Measurements from ENCODE around the gene INO80B.
"Not testable (repeated sequence)": the region's sequence is repeated elsewhere in the genome, so short reads cannot be mapped to it uniquely, and the experiment has no call there.

INO80B gene

DNA sequence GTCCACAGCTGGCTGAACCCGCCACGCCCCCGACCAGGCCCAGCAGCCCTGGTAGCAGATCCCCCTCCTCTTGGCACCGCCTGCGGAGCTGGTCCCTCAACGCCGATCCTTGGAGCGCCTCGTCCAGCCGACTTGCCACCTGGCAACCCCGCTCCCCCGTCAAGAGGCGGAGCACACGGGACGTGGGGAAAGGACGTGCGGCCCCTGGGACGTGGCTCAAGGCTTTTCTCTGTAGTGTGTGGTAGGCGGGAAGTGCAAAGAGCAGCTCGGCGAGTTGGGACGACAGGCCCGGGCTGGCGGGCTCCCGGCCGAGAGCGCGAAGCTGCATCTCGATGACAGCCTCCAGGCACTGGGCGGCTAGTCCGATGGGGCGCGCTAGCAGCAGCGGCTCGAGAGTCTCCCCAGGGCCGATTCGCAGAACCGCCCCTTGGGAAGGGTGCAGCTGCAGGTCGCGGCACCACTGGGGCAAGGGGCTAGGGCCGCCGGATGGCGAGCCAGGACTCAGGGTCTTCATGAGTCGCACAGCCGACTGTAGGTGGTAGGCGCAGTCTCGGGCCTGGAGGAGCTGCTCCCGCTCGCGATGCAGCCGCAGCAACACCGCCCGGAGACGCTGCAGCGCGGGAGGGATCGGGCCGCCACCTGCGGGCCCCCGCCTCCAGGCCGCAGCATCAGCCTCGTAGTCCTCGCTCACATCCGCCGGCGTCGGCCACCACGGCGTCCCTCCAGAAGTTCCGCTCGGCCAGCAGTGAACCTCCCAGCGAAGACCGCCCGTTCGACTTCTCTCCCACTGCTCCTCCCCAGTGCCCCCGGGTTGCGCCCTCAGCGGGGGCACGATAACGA lies 27.3 kb downstream of the INO80B start:
- POLR2A ChIA-PET, result interaction anchor here (0.8 to 3.1 kb wide), 17 partner anchors 9 to 107 kb away, joined by 3 to 10 read pairs (median 5); partner anchors contain the start of genes AUP1, HTRA2, INO80B and LBX2
- DNase-seq (ENCODE audit: low read depth, low spot score), result no peak

DNA sequence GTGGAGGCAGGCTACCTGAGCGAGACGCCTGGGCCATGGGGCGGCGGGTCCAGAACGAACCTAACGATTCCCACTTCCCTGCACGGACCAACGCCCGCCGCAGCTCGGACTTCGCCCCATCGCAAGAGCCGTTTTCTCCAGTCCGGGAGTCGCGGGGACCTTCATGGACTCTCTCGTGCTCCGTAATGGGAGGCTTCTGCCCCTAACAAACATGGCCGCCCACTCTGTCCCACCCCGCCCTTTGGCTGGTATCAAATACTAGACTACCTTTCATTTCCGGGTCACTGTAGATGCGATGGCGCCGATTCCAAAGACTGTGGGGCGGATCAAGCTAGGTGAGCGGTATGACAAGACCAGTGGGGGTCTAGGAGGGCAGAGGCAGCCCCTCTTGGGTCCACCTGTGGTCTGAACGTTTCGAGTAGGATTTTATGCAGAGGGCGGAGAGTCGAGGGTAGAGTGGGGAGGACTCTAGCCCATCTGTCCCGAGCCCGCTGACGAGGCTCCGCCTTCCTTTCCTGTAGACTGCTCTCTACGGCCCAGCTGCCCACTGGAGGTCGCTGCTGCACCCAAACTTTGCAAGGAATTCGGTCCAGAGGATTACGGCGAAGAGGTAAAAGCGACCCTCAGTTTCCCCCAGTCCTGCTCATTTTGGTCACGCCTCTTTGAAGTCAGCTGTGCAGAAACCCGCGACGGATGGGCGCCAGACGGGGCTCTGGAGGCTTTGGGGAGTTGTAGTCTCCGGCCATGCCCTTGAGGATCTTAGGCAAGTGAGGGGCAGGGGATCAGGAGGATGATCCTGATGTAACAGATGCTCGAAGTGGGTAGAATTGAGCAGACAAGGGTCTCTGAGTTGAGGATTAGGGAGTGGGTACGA lies 28.2 kb downstream of the INO80B start, which contains the start of the genes CCDC142 and TTC31:
CCDC142 (minus strand) TSS at position 198 of the 874 bp plus-strand sequence; CDS start at position 37, 161 bp downstream.
TTC31 (plus strand) TSS at position 281 of the 874 bp plus-strand sequence; CDS start at position 296, 15 bp downstream.
- TF ChIP-seq, protein P1, sequence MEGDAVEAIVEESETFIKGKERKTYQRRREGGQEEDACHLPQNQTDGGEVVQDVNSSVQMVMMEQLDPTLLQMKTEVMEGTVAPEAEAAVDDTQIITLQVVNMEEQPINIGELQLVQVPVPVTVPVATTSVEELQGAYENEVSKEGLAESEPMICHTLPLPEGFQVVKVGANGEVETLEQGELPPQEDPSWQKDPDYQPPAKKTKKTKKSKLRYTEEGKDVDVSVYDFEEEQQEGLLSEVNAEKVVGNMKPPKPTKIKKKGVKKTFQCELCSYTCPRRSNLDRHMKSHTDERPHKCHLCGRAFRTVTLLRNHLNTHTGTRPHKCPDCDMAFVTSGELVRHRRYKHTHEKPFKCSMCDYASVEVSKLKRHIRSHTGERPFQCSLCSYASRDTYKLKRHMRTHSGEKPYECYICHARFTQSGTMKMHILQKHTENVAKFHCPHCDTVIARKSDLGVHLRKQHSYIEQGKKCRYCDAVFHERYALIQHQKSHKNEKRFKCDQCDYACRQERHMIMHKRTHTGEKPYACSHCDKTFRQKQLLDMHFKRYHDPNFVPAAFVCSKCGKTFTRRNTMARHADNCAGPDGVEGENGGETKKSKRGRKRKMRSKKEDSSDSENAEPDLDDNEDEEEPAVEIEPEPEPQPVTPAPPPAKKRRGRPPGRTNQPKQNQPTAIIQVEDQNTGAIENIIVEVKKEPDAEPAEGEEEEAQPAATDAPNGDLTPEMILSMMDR (IDR thresholded peaks at IDR 0.05; ENCODE audit: insufficient read depth, low read length, missing control alignments), result peak; percentile 88
- ChIA-PET POLR2A (interaction anchor here (0.8 to 3.1 kb wide), 15 partner anchors 10 to 106 kb away, joined by 3 to 10 read pairs (median 5); partner anchors contain the start of genes AUP1, HTRA2, INO80B and LBX2), CTCF (interaction anchor here (0.6 to 15.3 kb wide), 23 partner anchors 10 to 155 kb away, joined by 3 to 401 read pairs (median 9); partner anchors contain the start of genes AUP1, HTRA2, INO80B and LBX2)
- H3K4me3 ChIP-seq (ENCODE audit: low read depth, low read length), result peak within 1 kb of the TSS; percentile 99
- peak; percentile 58 for DNase-seq (ENCODE audit: low read depth, low spot score)

More for the DNA sequence above, 27.3 kb downstream of the INO80B start:
- TF ChIP-seq, protein P1 (IDR thresholded peaks at IDR 0.05; ENCODE audit: insufficient read depth, low read length, missing control alignments), result no peak
- peak overlapping the region; percentile 99 for H3K4me3 ChIP-seq (ENCODE audit: low read depth, low read length)
- CTCF ChIA-PET, result interaction anchor here (1.0 to 15.3 kb wide), 21 partner anchors 9 to 147 kb away, joined by 3 to 401 read pairs (median 9); partner anchors contain the start of genes AUP1, HTRA2, INO80B and LBX2

DNA sequence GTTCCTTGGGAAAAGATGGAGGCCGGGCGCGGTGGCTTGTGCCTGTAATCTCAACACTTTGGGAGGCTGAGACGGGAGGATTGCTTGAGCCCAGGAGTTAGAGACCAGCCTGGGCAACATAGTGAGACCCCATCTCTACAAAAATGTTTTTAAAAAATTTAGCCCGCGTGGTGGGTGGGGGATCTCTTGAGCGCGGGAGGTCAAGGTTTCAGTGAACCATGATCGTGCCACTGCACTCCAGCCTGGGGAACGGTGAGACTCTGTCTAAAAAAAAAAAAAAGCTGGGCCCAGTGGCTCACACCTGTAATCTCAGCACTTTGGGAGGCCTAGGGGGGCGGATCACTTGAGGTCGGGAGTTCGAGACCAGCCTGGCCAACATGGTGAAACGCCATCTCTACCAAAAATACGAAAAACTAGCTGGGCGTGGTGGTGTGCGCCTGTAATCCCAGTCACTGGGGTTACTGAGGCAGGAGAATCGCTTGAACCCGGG lies 28.8 kb downstream of the INO80B start:
- DNase-seq (ENCODE audit: low read depth, low spot score), result not testable (repeated sequence)
- peak overlapping the region; percentile 99 for H3K4me3 ChIP-seq (ENCODE audit: low read depth, low read length)
- ChIA-PET POLR2A (interaction anchor here (1.2 to 3.1 kb wide), 4 partner anchors 17 to 104 kb away, joined by 3 to 10 read pairs (median 6); partner anchors contain the start of genes AUP1 and HTRA2), CTCF (interaction anchor here (0.6 to 15.3 kb wide), 18 partner anchors 9 to 154 kb away, joined by 3 to 401 read pairs (median 10); partner anchors contain the start of genes AUP1, HTRA2, INO80B and LBX2)

DNA sequence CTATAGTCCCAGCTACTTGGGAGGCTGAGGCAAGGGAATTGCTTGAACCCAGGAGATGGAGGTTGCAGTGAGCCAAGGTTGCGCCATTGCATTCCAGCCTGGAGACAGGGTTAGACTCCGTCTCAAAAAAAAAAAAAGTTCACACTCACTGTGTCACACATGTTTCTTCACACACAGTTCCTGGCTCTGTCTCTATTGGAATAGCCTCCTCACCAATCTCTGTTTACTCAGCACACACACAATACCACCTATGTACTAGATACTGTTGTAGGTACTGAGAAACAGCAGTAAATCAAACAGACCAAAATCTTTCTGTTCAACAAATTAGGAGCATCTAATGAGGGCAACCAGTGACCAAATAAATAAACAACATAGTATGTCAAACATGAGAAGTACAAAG lies 31.3 kb downstream of the INO80B start:
- no peak for DNase-seq (ENCODE audit: low read depth, low spot score)
- POLR2A ChIA-PET, result no interaction called here
- CTCF ChIA-PET, result interaction anchor here (0.9 to 15.3 kb wide), 2 partner anchors 98 to 235 kb away, joined by 3 to 401 read pairs; no protein-coding TSS in a partner anchor
- TF ChIP-seq, protein P1 (IDR thresholded peaks at IDR 0.05; ENCODE audit: insufficient read depth, low read length, missing control alignments), result no peak
- H3K4me3 ChIP-seq (ENCODE audit: low read depth, low read length), result no peak overlapping the region

DNA sequence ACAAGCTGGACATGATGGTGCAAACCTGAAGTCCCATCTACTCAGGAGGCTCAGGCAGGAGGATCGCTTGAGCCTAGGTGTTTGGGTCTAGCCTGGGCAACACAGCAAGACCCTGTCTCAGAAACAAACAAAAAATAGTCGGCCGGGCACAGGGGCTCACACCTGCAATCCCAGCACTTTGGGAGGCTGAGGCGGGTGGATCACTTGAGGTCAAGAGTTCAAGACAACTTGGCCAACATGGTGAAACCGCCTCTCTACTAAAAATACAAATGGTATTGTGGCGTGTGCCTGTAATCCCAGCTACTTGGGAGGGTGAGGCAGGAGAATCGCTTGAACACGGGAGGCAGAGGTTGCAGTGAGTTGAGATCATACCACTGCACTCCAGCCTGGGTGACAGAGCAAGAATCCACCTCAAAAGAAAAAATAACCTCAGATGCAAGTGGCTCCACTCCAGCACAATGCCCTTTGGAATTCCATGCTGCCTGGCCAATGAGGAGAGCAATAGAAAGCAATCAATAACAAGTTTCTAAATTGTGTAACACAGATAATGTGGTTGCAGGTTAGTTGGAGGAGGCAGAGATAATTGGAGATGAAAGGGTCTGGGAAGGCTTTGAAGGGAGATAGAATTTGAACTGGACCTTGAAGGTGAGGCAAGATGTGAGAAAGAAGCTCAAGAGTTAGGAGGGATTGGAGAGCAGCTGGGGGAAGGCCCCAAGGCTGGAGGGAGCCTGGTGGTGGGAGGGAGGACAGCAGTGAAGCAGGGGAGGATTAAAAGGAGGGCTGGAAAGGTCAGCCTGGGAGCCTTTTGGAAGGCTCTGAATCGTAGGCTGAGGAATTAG lies 34.0 kb downstream of the INO80B start:
- ChIA-PET CTCF (interaction anchor here (0.6 to 15.3 kb wide), 7 partner anchors 10 to 97 kb away, joined by 3 to 401 read pairs (median 4); partner anchors contain the start of gene PCGF1), POLR2A (interaction anchor here (0.7 to 1.1 kb wide), 3 partner anchors 8 to 88 kb away, joined by 3 read pairs; no protein-coding TSS in a partner anchor)
- TF ChIP-seq, protein P1 (IDR thresholded peaks at IDR 0.05; ENCODE audit: insufficient read depth, low read length, missing control alignments), result no peak
- DNase-seq (ENCODE audit: low read depth, low spot score), result no peak
- H3K4me3 ChIP-seq (ENCODE audit: low read depth, low read length), result no peak overlapping the region

All from AG04449 (cell line).